ENCODE measurements around the gene CDC42BPG.

Gene CDC42BPG, protein sequence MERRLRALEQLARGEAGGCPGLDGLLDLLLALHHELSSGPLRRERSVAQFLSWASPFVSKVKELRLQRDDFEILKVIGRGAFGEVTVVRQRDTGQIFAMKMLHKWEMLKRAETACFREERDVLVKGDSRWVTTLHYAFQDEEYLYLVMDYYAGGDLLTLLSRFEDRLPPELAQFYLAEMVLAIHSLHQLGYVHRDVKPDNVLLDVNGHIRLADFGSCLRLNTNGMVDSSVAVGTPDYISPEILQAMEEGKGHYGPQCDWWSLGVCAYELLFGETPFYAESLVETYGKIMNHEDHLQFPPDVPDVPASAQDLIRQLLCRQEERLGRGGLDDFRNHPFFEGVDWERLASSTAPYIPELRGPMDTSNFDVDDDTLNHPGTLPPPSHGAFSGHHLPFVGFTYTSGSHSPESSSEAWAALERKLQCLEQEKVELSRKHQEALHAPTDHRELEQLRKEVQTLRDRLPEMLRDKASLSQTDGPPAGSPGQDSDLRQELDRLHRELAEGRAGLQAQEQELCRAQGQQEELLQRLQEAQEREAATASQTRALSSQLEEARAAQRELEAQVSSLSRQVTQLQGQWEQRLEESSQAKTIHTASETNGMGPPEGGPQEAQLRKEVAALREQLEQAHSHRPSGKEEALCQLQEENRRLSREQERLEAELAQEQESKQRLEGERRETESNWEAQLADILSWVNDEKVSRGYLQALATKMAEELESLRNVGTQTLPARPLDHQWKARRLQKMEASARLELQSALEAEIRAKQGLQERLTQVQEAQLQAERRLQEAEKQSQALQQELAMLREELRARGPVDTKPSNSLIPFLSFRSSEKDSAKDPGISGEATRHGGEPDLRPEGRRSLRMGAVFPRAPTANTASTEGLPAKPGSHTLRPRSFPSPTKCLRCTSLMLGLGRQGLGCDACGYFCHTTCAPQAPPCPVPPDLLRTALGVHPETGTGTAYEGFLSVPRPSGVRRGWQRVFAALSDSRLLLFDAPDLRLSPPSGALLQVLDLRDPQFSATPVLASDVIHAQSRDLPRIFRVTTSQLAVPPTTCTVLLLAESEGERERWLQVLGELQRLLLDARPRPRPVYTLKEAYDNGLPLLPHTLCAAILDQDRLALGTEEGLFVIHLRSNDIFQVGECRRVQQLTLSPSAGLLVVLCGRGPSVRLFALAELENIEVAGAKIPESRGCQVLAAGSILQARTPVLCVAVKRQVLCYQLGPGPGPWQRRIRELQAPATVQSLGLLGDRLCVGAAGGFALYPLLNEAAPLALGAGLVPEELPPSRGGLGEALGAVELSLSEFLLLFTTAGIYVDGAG (N-terminal part only)

DNA sequence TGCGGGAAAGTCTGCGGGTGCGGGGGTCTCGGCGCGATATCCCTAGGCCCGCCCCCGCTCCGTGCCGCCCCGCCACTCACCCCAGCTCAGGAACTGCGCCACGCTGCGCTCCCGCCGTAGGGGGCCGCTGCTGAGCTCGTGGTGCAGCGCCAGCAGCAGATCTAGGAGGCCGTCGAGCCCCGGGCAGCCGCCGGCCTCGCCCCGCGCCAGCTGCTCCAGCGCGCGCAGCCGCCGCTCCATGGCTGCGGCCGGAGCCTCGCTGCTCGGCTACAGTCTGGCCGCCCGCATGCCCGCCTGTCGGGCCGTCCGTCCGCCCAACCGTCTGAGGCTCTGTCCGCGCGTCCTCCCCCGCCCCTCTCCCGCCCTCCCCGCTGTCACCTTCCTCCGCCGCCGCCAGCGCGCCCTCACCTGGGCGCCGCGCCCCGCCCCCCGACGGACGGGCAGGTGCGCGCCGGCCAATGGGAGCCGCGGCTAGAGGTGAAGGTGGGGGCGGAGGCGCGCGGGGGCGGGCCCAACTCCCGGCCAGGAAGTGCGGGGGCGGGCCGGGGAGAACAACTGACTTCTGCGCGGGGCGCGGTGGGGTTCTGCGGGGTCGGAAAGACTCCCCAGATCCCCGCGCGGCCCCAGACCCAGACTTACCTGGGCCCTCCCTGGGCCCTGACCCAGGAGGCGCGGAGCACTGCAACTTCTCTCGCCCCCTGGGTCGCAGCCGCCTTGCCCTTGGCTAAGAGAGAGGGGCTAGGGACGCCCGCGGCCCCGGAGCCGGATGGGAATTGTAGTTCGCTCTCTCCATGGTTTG lies at the start of gene CDC42BPG:
TSS of gene CDC42BPG (minus strand) at position 324 of the 799 bp plus-strand sequence. CDS start at position 240, 84 bp downstream.
- ATAC-seq (peak; percentile 82), DNase-seq (peak; percentile 77 to 78)
- Mint-ChIP-seq H3K4me1 (peaks cover 55% of the 10 kb centered on the region), H3K27me3 (no peaks in the 10 kb centered on the region), H3K9me3 (no peaks in the 10 kb centered on the region), H3K4me3 (peak within 1 kb of the TSS; percentile 72 to 73), H3K27ac (peak within 1 kb of the TSS; percentile 46 to 82)

DNA sequence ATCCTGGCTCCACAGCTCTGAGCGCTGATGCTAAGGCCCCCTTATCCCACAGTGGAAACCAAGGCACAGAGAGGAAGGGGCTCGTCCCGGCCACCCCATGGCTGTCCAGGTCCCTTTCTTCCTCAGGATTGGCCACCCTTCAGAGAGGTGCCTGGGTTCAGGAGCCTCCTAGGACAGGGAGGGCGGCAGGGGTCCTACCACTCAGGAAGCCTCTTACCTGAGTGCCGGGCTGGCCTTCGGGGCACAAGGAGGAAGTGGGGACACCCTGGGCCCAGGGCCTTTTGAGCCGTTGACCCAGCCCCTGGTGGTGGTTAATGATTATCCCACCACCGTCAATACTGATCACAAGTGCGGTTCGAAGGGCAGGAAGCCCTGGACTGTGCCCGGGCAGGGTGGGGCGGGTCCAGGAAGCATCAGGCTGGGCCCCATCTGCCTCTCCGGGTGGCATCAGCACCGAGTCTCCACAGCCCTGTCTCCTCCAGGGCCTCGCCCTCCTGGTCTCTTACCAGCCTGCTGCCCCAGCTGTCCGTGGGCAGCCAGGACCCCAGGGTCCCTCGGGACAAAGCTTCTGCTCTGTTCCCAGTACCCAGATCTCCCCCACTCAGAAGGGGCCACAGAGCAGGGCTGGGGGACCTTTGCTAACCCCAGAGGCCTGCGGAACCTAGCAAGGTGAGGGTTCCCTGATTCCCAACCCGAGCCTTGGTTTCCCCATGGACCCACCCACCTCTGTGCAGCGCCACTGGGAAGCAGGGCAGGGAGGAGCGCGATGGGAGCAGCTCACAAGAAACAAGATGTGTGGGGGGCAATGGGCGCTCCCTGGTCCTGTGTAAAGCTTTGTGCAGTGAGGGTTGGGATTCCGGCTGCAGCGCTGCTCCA lies 49.0 kb upstream of the CDC42BPG start:
- H3K27me3 Mint-ChIP-seq: no peaks in the 10 kb centered on the region
- no peaks in the 10 kb centered on the region for H3K9me3 Mint-ChIP-seq
- H3K4me3 Mint-ChIP-seq: no peak overlapping the region
- peaks cover 18% of the 10 kb centered on the region for H3K4me1 Mint-ChIP-seq
- no peak overlapping the region for H3K27ac Mint-ChIP-seq
- DNase-seq (no peak), ATAC-seq (no peak)

DNA sequence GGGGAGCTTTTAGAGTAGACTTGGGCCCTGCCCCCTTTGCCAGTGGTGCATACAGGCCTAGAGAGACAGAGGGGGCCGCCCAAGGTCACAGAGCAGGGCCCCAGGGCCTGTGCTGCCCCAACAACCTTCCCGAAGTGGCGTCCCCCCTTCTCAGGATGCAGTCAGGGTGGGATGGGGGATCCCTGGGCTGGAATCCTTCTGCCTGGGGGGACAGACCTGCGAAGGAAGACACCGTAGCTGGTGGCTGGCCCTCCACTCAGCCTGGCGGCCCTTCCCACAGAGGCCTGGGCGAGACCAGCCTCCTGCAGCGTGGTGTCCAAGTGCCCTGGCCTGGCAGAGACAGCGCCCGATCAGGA lies 48.4 kb upstream of the CDC42BPG start:
- Mint-ChIP-seq H3K9me3 (no peaks in the 10 kb centered on the region), H3K4me1 (peaks cover 24% of the 10 kb centered on the region), H3K4me3 (no peak overlapping the region), H3K27ac (no peak overlapping the region), H3K27me3 (no peaks in the 10 kb centered on the region)
- ATAC-seq: no peak
- DNase-seq: no peak

DNA sequence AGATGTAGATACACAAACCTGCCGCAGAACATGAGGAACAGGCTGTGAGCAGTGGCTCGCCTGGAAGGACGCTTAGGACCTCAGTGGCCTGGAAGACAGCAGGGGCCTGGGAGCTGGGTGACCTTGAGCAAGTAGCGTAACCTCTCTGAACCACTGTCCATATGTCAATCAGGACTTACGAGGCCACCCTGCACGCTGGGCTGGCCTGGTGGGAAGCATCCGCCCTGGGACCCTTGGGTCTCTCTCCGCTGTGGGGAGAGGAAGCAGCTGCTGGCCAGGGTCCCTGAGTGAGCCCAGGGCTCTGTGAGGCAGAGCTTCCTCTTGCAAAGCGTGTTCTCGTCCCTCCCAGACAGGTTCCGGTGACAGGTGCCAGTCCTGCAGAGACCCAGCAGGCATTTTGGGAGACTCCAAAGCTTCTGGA lies 48.0 kb upstream of the CDC42BPG start:
- H3K4me1 Mint-ChIP-seq: peaks cover 27% of the 10 kb centered on the region
- ATAC-seq (no peak), DNase-seq (no peak)
- H3K27me3 Mint-ChIP-seq: no peaks in the 10 kb centered on the region
- no peaks in the 10 kb centered on the region for H3K9me3 Mint-ChIP-seq
- no peak overlapping the region for H3K4me3 Mint-ChIP-seq
- peak overlapping the region in 1 of 2 donors; percentile 42 for H3K27ac Mint-ChIP-seq

DNA sequence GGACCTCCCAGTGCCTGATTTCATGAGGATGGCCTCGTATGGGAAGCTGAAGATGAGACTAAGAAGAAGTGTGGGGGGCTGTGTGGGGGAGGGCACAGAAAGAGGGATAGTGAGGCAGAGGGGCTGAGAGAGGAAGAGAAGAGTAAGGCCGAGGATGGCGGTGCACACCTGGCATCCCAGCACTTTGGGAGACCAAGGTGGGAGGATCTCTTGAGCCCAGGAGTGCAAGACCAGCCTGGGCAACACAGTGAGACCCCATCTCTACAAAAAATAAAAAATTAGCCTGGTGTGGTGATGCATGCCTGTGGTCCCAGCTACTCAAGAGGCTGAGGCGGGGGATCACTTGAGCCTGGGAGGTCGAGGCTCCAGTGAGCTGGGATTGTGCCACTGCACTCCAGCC lies 47.4 kb upstream of the CDC42BPG start:
- Mint-ChIP-seq H3K27me3 (no peaks in the 10 kb centered on the region), H3K9me3 (no peaks in the 10 kb centered on the region), H3K27ac (peak overlapping the region in 1 of 2 donors; percentile 42), H3K4me3 (no peak overlapping the region), H3K4me1 (peaks cover 31% of the 10 kb centered on the region)
- DNase-seq (no peak), ATAC-seq (no peak)

DNA sequence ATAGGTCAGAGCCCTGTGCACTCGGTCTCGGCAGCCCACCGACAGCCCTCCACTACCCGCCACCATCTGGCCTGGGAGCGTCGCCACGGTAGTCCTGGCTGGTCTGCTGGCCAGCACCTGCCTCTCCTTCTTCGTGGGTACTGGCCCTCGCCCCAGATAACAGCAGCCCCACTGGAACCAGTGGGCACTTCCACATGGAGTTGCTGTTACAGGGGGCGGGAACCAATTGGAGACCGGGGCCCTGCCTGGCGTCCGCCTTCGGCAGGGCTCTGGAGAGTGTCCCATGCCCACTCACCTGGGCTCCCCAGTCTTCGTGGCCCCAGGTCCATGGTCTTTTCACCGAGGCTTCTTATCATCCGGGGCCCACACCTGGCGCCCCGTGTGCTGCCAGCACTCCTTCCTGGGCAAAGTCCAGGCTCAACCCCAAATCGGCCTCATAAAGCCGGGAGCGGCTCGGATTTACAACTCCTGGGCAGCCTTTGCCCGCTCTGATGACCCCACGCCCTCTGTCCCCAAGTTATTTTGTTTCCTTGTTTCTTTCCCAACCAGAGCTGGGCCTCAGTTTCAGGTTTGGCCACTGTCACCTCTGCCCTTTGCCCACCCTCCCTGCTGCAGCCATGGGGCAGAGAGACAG lies 46.9 kb upstream of the CDC42BPG start:
- DNase-seq (no peak), ATAC-seq (no peak)
- Mint-ChIP-seq H3K9me3 (no peaks in the 10 kb centered on the region), H3K27ac (peak overlapping the region in 1 of 2 donors; percentile 7), H3K4me1 (peaks cover 31% of the 10 kb centered on the region), H3K4me3 (no peak overlapping the region), H3K27me3 (no peaks in the 10 kb centered on the region)

DNA sequence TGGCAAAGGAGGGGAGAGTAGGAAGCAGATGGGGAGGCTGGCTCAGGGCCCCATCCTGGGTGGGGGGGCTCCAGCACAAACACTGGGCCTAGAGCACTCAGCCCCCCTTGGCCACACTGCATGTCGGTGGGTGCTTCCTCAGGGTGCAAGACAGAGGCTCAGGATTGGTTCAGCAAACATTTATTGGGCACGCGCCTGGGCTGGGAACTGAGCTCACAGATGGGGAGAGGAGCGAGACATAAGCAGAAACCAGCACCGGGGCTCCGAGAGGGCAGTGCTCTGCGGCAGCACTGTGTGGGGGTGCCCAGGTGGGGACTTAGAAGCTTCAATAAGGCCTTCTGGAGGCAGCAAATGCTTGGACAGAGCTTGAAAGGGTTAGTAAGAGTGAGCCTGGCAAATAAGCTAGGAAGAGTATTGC lies 46.1 kb upstream of the CDC42BPG start:
- Mint-ChIP-seq H3K4me1 (peaks cover 39% of the 10 kb centered on the region), H3K27ac (peak overlapping the region; percentile 66 to 80), H3K4me3 (no peak overlapping the region), H3K9me3 (no peaks in the 10 kb centered on the region), H3K27me3 (no peaks in the 10 kb centered on the region)
- no peak for DNase-seq
- ATAC-seq: no peak

DNA sequence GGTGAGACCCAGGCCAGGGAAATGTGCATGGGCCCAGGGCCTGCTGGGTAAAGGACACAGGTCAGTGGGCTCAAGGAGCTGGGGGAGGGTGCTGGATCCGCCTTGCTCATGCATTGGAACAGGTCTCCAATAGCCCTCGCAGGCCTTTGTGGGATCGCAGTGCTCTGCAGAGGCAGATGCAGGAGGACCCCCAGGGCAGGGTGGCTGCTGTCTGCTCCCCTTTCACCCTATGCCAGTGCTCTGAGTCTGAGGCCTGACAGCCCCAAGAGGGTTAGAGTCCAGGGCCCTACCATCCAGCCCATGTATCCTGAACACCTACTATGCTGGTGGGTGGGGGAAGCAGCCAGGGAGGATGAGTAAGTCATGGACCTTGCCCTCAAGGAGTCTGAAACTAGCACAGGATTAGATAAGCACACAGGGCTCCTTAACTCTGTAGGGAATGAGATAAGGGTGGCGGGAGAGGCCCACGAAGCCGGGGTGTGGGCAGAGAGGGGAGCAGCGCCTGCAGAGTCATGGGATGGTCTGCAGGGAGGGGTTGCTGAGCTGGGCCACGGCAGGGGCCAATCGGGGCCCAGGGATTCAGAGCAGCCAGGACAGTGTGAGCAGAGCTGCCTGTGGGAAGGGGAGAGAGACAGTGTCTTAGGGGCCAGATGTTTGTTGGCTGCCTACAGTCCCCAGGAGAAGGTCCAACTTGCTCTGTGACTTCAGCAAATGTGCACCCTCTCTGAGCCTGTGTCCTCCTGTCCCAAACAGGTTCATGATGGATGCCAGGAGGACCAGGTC lies 44.5 kb upstream of the CDC42BPG start:
- DNase-seq (no peak), ATAC-seq (no peak)
- Mint-ChIP-seq H3K9me3 (no peaks in the 10 kb centered on the region), H3K27ac (peak overlapping the region in 1 of 2 donors; percentile 48), H3K27me3 (no peaks in the 10 kb centered on the region), H3K4me3 (no peak overlapping the region), H3K4me1 (peaks cover 48% of the 10 kb centered on the region)

DNA sequence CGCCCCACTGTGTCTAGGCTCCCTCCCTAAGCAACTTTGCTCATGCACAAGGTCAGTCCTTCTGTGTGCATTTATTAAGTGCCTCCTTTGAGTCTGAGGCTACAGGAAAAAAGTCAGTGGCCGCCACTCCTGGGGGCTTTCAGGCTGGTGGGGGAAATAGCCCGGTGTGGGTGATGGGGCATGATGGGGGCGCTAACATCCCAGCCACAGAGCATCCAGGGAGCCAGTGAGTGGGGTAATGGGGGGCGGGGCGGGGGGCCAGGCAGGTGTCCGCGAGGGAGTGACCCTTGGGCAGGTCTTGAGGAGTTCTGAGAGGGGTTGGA lies 43.9 kb upstream of the CDC42BPG start:
- Mint-ChIP-seq H3K4me1 (peaks cover 49% of the 10 kb centered on the region), H3K4me3 (peak overlapping the region; percentile 72 to 87), H3K9me3 (no peaks in the 10 kb centered on the region), H3K27ac (no peak overlapping the region), H3K27me3 (no peaks in the 10 kb centered on the region)
- no peak for DNase-seq
- no peak for ATAC-seq

DNA sequence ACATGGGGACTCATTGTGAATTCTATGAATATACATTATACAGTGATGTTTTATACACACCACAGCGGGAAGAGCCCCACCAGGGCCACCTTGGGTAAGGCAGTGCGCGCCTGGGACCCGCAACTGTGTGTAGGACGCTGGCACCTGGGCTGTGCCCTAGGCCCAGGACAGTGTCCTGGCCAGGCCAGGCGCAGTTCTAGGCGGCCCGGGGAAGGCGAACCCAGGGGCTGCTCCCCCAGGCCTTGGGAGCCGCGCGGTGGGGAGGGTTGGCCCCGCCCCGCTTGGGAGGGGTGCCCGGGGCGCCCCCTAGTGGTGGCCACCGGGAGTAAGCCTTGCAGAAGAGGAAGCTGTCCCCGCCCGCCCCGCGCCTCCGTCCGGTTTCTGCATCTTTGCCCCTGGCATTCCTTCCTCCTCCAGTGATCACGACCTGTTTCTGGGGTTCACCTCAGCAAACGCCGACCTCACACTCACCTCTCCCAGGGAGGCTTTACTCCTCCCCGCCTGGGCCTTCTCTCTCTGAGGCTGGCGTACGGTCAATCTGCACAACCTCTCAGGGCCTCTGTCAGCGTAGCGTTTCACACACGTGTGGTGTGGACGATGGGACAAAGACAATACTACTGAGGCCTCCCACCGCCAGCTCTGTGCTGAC lies 43.4 kb upstream of the CDC42BPG start:
- no peaks in the 10 kb centered on the region for H3K27me3 Mint-ChIP-seq
- DNase-seq: peak; percentile 85

DNA sequence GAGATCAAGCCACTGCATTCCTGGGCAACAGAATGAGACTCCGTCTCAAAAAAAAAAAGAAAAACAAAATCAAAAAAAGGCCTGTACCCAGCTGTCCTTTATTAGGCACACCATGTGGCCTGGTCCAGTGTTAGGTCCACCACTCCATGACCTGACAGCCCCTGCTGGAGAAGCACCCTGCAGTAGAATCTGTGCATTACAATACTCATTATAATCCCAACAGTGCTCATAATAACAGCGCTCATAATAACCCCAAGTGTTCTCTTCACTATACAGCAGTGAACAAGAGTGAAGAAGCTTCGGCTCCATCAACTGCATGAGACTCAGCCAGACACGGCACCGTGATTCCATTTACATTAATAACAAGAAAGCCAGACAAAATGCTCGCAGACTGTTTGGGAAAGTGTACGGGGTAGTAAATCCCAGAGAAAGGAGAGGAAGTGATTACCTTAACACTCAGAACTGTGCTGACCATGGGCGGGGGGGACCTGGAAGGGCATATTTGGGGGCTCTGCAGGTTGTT lies 42.8 kb upstream of the CDC42BPG start:
- Mint-ChIP-seq H3K4me3 (peak overlapping the region; percentile 54 to 56), H3K4me1 (peaks cover 51% of the 10 kb centered on the region), H3K9me3 (no peaks in the 10 kb centered on the region), H3K27ac (no peak overlapping the region), H3K27me3 (no peaks in the 10 kb centered on the region)
- ATAC-seq: no peak
- no peak for DNase-seq

More for the DNA sequence above, 43.4 kb upstream of the CDC42BPG start:
- Mint-ChIP-seq H3K4me1 (peaks cover 49% of the 10 kb centered on the region), H3K9me3 (no peaks in the 10 kb centered on the region), H3K27ac (peak overlapping the region in 1 of 2 donors; percentile 84), H3K4me3 (peak overlapping the region; percentile 72 to 87)
- peak; percentile 88 for ATAC-seq

All from stimulated activated naive CD8-positive, alpha-beta T cell treated with anti-CD3 and anti-CD28 coated beads, Interleukin-15, amount 100 ng/mL, for 72 hours (primary cell).